ENCODE results near the gene BMP7. TPM values are rescaled to one million over a fixed set of nuclear protein-coding genes. Genes with fewer than 3 reads are reported as not detected.

BMP7 gene
- total RNA-seq, 4 donors from 2014 or later, result under 0.01 to 13.3 (median 0.36) TPM

- Histone ChIP-seq H3K9me3 (no peaks in the 10 kb centered on the region), H3K36me3 (no peaks in the 10 kb centered on the region), H3K4me1 (peaks cover 0 to 5% of the 10 kb centered on the region in 2 donors), H3K4me3 (no peak overlapping the region), H3K27ac (peak overlapping the region in 1 of 2 donors; percentile 68), H3K27me3 (no peaks in the 10 kb centered on the region)
- TF ChIP-seq CTCF (IDR thresholded peaks at IDR 0.05) (no peak), POLR2A (IDR thresholded peaks at IDR 0.05) (no peak)
- intact Hi-C loops (cut with DNase I; ENCODE audit: low total_unique reads), result no loop called here
- no peak for DNase-seq
These were observed 29.4 kb downstream of the BMP7 start for GRCh38 chr20:57236813-57237584.

GRCh38 chr20:57234556-57235251 lies 31.7 kb downstream of the BMP7 start:
- Histone ChIP-seq H3K27me3 (no peaks in the 10 kb centered on the region), H3K4me1 (no peaks in the 10 kb centered on the region)

GRCh38 chr20:57231951-57232428 lies 34.5 kb downstream of the BMP7 start:
- intact Hi-C loops (cut with DNase I; ENCODE audit: low total_unique reads), result no loop called here
- no peak for TF ChIP-seq POLR2A (IDR thresholded peaks at IDR 0.05)
- no peak for TF ChIP-seq CTCF (IDR thresholded peaks at IDR 0.05)
- Histone ChIP-seq H3K36me3 (no peaks in the 10 kb centered on the region), H3K27ac (no peak overlapping the region), H3K4me3 (no peak overlapping the region), H3K27me3 (no peaks in the 10 kb centered on the region), H3K9me3 (no peaks in the 10 kb centered on the region), H3K4me1 (no peaks in the 10 kb centered on the region)
- no peak for DNase-seq

More at GRCh38 chr20:57234556-57235251, 31.7 kb downstream of the BMP7 start:
- DNase-seq, result no peak
- TF ChIP-seq POLR2A (IDR thresholded peaks at IDR 0.05) (no peak), CTCF (IDR thresholded peaks at IDR 0.05) (no peak)
- intact Hi-C loops (cut with DNase I; ENCODE audit: low total_unique reads), result no loop called here
- H3K4me3 ChIP-seq, result no peak overlapping the region
- H3K9me3 ChIP-seq, result no peaks in the 10 kb centered on the region
- H3K27ac ChIP-seq, result no peak overlapping the region
- no peaks in the 10 kb centered on the region for H3K36me3 ChIP-seq

GRCh38 chr20:57231161-57231560 lies 35.3 kb downstream of the BMP7 start:
- Histone ChIP-seq H3K27me3 (no peaks in the 10 kb centered on the region), H3K27ac (no peak overlapping the region), H3K4me3 (no peak overlapping the region), H3K36me3 (no peaks in the 10 kb centered on the region), H3K9me3 (no peaks in the 10 kb centered on the region), H3K4me1 (no peaks in the 10 kb centered on the region)
- no peak for DNase-seq
- no peak for TF ChIP-seq CTCF (IDR thresholded peaks at IDR 0.05)
- TF ChIP-seq POLR2A (IDR thresholded peaks at IDR 0.05), result no peak
- intact Hi-C loops (cut with DNase I; ENCODE audit: low total_unique reads), result no loop called here

- no peak overlapping the region for H3K4me3 ChIP-seq
- H3K4me1 ChIP-seq, result no peaks in the 10 kb centered on the region
- no peaks in the 10 kb centered on the region for H3K9me3 ChIP-seq
- intact Hi-C loops (cut with DNase I; ENCODE audit: low total_unique reads), result no loop called here
- no peaks in the 10 kb centered on the region for H3K36me3 ChIP-seq
- no peak for TF ChIP-seq CTCF (IDR thresholded peaks at IDR 0.05)
- TF ChIP-seq POLR2A (IDR thresholded peaks at IDR 0.05), result no peak
- H3K27me3 ChIP-seq, result no peaks in the 10 kb centered on the region
- no peak for DNase-seq
- no peak overlapping the region for H3K27ac ChIP-seq
These were observed 36.2 kb downstream of the BMP7 start for GRCh38 chr20:57230247-57230646.

All from uterus (tissue), 4 donors.